HG02885 (cell line): ENCODE measurements around the gene PTPN23.
"Not testable (repeated sequence)": the region's sequence is repeated elsewhere in the genome, so short reads cannot be mapped to it uniquely, and the experiment has no call there.

Source experiments
- ATAC-seq: cut with Tn5 transposase; IDR thresholded peaks from one replicate; pipeline ENCODE4 v1.9.1; 2021; ENCODE audit warnings: mild to moderate bottlenecking; ENCODE audit not compliant: unreplicated experiment, poor library complexity

The PTPN23 gene

DNA sequence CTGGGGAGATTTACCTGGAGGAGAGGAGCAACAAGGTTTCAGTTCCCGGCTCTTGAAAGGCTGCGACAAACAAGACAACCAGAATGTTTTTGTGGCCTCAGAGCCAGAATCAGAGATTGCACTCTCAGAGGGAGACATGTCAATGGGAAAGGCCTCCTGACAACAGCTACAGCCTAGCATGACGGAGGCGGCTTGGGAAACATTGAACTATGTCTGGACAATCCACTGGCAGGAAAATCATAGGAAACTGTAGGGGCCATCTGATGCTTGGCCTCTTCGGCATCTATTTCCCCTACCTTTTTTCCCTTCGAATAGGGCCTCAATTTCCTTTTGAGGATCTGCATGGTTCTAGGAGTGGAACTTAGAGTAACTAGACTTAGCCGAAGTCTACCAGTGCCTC lies 13.2 kb upstream of the PTPN23 start:
- no peak for ATAC-seq

DNA sequence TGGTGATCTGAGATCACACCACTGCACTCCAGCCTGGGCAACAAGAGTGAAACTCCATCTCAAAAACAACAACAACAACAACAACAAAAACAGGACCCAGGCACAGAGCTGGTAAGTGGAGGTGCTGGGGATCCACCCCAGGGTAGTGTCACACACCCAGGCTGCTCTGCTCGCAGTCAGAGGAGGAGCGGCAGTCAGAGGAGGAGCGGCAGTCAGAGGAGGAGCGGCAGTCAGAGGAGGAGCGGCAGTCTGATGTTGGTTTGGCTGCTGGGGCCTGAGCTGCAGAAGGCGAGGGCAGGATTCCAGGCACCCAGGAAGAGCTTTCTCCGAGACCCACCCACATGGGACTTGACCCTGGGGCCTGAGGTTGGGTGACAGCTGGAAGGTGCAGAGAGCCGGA lies 10.8 kb upstream of the PTPN23 start:
- not testable (repeated sequence) for ATAC-seq

DNA sequence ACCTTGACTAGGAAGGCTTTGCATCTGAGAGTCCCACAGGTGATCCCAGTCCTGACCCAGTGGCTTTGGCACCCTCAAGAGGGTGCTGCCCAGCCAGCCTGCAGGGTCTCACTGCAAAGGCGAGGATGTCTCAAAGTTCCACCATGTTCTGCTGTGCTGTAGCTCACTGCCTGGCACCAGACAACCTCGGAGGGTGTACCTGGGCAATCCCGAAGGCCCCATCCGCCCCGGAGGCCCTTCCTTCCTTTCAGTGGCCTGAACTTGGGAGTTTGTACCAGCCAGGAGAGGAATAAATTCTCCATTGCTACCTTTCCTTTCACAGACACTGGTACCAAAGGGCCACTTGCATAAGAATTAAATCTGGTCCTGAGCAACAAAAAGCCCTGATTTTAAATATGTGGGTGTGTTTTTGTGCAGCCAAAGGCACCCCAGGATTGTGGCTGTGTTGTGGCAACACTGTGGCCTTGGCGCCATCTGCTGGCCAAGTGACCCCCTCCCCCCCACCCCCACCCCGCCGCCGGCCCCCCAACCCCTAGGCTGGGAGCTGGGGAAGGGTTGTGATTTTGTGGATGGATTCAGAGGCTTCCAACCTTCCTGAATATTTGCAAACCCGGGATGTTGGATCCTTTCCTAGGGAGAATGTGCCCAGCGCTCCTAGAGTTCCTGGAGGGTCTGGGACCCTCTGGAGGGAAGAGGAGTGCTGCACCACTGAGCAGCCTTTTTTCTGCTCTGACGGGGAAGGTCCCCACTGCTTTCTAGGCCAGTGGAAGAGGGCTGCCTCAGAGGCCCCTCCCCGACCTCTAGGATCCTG lies 9.7 kb upstream of the PTPN23 start:
- ATAC-seq, result no peak

DNA sequence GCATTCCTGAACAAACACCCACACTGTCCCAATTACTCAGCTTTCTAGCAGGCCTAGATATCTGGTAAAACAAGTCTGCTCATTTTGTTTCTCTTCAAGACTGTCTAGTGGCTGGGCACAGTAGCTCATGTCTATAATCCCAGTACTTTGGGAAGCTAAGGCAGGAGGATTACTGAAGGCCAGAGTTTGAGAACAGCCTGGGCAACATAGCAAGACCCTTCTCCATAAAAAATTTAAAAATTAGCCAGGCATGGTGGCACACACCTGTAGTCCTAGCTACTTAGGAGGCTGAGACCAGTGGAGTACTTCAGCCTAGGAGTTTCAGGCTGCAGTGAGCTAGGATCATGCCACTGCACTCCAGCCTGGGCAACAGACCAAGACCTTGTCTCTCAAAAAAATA lies 6.2 kb upstream of the PTPN23 start:
- no peak for ATAC-seq

DNA sequence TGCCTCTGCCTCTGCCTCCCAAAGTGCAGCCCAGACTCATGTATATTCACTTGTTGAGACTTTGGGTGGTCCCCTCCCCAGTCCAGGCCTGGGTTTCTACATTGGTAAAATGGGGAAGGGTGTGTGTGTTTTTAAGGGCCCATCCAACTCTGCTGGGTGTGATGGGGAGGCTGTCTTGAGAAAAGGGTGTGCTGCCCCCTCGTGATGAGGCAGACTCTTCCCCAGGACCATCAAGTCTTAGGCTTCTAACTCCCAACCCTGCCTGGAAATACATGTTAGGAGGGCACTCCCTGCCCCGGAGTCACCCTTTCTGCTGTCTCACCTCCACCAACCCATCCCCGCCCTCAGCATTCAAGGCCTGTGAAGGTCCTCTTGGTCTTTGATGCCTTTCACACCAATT lies 4.4 kb upstream of the PTPN23 start:
- ATAC-seq, result no peak

DNA sequence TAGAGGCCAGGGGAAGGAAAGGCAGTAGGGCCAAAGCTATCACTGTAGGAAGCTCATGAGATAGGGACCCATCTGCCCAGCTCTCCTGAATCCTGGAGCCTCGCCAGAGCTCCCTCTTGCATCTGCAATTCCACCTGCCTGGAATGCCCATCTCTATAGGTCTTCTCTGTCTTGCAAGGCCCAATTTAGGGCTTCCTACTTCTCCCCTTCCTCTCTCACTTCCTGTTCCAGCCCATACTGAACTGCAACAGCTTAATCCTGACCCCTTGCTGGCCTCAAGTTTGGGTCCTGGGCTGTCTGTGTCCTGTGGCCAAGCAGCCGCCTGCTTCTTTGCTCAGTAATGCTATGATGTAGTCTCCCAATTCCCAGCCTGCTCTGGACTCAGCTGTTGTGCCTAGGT lies 3.6 kb upstream of the PTPN23 start:
- no peak for ATAC-seq

DNA sequence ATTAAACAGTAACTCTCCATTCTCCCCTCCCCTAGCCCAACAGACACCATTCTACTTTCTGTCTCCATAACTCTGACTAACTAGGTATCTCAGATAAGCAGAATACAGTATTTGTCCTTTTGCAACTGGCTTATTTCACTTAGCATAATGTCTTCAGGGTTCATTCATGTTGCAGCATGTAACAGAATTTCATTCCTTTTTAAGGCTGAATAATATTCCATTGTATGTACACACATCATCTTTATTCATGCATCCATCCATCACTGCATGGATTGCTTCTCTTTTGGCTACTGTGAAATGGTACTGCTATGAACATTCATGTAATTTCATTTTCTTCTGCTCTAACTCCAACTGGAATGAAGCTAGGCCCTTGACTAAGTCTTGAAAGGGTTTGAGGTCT lies 2.0 kb upstream of the PTPN23 start:
- ATAC-seq, result no peak

DNA sequence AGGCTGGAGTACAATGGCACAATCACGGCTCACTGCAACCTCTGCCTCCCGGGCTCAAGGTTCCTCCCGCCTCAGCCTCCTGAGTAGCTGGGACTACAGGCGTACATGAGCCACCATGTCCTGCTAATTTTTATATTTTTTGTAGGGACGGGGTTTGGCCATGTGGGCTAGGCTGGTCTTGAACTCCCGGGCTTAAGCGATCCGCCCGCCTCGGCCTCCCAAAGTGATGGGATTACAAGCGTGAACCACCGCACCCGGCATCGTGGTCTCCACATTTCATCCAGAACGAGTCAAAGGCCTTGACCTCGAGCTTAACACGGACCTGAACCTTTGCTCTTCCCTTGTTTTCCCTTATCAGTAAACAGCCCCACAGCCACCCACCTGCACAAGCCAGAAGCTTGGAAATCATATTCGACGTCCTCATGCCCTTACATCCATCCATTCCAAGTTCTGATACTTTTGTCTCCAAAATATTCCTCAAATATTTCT lies 1.4 kb upstream of the PTPN23 start:
- no peak for ATAC-seq

DNA sequence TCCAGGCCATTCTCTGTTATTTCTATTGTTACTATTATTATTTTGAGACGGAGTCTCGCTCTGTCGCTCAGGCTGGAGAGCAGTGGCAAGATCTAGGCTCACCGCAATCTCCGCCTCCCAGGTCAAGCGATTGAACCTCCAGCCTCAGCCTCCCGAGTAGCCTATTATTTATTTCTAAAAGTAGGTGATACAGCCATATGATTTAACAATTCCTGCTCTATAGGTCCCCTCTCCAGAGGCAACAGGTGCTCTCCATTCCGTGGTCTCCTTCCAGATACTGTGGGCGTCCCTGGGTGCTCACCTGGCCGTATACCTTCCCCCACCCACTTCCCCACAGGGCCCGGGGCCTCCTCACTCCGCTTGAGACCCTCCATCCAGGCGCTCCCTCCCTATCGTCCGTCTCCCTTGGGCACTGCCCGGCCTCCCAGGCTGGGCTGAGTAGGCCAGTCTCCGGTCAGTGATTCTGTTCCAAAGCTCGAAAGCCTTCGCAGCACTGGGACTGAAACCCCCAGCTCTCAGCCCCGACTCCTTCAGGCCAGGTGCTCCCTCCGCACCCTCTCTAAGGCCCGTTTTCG lies 708 bp upstream of the PTPN23 start:
- ATAC-seq, result no peak

DNA sequence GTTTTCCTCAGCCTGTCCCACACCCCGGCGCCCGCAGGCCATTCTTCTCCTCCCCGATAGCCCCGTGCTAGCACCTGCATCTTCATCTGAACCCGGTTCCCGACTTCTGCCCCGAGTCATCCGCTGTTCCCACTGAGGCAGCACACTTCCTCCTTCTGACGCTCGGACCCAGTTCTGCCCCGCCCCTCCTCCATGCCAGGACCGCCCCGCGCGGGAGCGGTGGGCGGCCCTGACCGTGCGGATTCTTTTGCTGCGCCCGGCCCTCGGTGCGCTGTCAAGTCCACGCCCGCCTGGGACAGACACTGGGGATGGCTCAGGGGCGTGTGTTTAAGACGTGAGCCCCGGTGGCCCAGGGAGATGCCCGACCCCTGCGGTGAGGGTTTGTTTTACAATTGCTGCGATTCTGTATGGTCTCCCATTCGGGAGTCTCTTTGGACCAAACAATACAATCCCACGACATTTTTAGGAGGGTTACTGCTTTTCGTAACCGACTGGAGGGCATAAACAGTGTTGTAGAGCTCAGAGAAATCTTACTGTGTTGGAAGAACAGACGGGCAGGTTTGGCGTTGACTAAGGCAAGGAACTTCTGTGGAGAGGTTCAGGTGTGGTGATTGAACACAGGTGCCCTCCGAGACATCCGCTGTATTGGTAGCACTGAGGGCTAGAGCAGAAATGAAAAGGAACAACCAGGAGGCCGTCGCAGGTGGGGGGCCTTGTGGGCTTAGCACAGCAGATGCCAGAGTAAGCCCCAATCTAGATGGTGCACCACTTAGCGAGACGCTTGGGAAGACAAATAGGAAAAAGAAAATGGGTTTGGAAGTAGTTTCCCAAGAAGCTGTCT lies 716 bp downstream of the PTPN23 start:
- ATAC-seq, result peak; percentile 68

DNA sequence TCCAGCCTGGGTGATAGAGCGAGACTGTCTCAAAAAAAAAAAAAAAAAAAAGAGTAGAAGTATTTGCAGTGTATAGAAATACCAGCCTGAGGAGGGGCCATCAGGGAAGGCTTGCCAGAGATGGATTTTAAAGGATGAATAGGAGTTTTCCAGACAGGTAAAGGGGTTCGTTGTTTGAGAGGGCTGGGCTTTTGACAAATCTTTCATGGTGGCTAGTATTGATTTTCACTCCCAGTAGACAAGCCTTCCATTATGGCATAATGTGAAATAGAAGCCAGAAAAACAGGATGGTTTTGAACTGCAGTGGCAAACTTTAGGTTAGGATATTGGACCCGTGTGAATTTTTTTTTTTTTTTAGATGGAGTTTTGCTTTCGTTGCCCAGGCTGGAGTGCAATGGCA lies 3.6 kb downstream of the PTPN23 start:
- no peak for ATAC-seq

DNA sequence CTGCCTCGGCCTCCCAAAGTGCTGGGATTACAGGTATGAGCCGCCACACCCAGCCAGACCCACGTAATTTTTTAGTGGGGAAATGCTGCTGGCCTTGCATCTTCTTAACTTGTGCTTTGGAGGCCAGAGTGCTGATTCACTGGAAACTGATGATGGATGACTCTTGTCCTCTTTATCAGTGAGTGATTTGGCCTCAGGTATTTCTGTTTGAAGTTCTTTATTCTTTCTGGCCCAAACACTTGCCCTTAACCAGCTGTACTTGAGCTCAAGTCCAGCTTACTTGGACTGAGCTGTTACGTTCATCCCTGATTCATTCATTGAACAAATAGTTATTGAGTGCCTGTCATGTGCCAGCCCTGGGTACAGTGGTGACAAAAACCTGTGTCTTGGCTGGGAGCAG lies 4.2 kb downstream of the PTPN23 start:
- ATAC-seq, result no peak

DNA sequence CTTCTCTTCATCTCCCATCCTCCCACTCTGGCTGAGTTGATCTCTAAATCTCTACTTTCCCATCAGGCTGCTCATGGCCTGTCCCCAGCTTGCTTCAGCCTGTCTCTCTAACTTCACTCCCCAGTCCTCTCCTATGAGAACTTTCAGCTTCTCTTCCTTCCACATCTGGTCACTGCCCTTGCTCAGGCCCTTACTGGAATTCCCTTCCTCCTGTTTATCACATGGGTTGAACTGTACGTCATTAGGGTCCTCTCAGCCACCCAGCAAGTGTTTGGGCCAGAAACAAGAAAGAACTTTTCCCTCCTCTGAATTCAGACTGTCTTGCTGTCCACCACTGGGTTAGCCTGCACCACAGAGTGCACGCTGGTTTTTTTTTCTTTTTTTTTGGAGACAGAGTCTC lies 5.0 kb downstream of the PTPN23 start:
- ATAC-seq, result no peak

DNA sequence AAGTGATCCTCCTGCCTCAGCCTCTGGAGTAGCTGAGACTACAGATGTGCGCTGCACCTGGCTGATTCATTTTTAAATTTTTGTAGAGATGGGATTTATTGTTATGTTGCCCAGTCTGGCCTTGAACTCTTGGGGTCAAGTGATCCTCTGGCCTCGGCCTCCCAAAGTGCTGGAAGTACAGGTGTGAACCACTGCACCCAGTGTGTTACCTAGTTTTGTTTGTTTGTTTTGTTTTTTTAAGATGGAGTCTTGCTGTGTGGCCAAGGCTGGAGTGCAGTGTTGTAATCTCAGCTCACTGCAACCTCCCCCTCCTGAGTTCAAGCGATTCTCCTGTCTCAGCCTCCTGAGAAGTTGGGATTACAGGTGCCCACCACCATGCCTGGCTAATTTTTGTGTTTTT lies 12.1 kb downstream of the PTPN23 start:
- ATAC-seq, result no peak

DNA sequence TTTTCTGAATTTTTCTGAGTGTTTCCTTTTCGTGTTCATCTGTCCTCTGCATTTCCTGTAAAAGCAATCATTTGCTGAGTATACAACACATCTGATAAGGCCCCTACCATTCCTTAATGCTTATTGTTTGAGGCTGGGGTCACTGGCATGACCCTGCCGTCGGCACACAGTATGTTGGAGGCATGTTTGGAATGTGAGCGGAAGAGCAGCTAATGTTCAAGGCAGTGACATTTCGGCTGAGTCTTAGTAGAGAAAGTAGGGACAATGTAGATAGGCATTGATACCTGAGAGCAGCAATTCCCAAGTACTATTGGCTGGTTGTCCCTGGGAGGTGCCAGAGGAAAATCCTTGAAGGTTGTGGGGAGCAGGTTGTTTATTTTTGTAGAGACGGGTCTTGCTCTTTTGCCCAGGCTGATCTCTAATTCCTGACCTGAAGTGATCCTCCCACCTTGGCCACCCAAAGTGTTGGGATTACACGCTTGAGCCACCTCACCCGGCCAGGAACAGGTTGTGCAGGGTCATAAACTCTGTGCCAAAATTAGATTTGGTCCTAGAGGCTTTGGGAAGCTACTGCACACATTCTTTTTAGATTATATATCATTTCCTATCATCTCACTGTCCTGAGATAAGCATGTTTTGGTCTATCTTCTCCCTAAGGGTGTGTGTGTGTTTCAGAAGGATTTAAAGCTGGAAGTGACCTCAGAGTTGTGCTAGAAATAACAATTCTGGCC lies 13.5 kb downstream of the PTPN23 start:
- no peak for ATAC-seq

DNA sequence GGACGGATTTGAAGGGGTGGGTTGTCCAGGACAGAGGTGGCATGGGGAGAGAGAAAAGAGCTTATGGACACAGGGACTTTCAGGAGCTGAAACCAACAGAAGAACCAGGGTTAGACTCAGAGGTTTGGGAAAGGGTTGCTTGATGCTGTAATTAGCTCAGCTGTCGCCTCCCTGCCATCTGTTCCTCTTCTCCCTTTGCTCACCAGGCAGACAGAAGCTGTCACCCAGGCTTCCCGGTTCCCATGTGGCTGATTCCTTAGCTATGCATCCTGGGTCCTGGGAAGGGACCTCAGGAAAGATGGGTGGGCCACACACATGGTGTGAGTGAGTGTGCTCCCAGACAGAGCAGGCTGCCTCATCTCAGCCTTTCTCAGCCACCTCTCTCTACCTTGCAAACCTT lies 14.1 kb downstream of the PTPN23 start:
- ATAC-seq, result no peak

DNA sequence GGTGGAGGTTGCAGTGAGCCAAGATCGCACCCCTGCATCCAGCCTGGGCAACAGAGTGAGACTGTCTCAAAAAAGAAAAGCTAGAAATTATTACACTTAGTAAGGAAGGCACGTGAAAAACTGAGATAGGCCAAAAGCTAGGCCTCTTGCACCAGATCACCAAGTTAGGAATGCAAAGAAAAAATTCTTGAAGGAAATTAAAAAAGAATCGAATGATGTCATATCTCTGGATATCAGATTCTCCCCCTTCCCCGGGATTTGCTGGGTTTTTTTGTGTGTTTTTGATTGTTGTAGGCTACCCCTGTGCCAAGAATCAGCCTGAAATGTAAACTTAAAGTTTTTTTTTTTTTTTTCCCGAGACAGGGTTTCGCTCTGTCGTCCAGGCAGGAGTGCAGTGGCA lies 17.4 kb downstream of the PTPN23 start:
- ATAC-seq, result no peak

DNA sequence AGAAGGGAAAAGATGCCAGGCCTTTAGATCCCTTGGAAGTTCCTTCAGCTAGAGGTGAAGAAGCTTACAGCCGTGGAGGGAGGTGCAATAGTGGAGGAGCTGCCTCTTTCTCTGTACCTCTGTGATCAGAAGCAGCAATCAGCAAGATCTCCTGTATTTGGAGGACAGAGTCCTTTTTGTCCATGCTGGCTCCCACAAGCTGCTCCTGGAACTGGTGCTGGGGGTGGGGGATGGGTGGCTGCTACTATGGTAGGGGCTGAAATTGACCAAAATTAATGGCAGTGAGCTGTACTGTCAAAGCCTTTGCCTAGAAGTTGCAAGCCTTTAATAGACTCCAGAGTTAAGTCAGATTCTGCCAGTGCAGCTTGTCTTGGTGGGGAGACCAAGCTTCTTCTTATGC lies 18.2 kb downstream of the PTPN23 start:
- no peak for ATAC-seq

DNA sequence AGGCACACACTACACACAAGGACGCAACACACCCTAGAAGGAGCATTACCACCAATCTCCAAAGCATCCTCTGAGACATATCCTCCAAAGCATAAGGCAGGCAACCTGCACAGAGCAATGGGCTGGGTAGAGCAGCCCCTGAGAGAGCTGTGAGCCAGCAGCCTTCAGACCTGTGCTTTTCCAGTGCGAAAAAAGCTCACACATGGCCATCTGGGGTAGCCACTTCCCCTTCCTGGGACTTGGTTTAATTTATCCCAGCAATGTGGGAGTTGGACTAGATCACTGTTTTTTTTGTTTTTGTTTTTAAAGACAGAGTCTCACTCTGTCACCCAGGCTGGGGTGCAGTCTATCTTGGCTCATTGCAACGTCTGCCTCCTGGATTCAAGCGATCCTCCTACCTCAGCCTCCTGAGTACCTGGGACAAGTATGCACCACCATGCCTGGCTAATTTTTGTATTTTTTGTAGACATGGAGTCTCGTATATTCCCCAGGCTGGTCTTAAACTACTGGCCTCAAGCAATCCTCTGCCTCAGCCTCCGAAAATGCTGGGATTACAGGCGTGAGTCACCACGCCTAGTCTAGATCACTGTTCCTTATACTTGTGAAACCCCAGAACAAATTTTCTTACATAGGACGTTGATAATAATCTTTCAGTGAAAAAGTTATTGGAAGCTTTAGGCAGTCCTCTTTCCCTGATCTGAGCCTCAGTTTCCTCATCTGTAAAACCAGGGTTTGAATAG lies 18.9 kb downstream of the PTPN23 start:
- no peak for ATAC-seq

DNA sequence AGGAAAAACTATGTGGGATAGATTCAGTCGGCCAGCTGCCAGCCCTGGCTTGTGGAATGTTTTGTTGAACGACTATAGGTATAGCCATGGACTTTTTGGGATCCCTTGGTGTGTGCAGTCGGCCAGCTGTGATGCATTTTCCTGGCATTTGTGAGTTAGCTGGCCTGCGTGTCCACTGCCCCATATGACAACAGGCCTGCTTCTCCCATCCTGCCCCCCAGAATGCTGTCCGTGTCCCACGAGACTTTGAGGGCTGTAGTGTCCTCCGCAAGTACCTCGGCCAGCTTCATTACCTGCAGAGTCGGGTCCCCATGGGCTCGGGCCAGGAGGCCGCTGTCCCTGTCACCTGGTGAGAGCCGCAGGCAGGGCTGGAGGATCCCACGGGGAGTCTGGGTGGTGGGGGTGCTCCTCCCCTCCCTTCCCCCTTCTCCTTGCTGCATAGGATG lies 23.6 kb downstream of the PTPN23 start:
- ATAC-seq, result no peak
